ENCODE measurements around the gene CACNA1A. TPM values are rescaled to one million over a fixed set of nuclear protein-coding genes. Genes with fewer than 3 reads are reported as not detected.

CACNA1A gene
- total and polyA plus RNA-seq, 2 of the 13 experiments (the other 11 are each of a cell fraction or from before 2014, with no cell fraction given), result not detected

GRCh38 chr19:13164343-13165161 is 341.7 kb downstream of the CACNA1A start (continued):
- TF ChIP-seq ZNF33B (CRISPR knock-in tag; IDR thresholded peaks at IDR 0.05) (no peak), ZGPAT (CRISPR knock-in tag; IDR thresholded peaks at IDR 0.05) (peak; percentile 83), ZBTB7A (CRISPR knock-in tag; IDR thresholded peaks at IDR 0.05) (peak; percentile 99), SCMH1 (CRISPR knock-in tag; IDR thresholded peaks at IDR 0.05; ENCODE audit: borderline replicate concordance) (no peak), KDM5A (IDR thresholded peaks at IDR 0.05; ENCODE audit: borderline replicate concordance, low read length) (no peak), LBX2 (CRISPR knock-in tag; IDR thresholded peaks at IDR 0.05; ENCODE audit: borderline replicate concordance) (no peak), RARA (CRISPR knock-in tag; IDR thresholded peaks at IDR 0.05) (peak; percentile 69), ZNF597 (CRISPR knock-in tag; IDR thresholded peaks at IDR 0.05) (no peak), REPIN1 (CRISPR knock-in tag; IDR thresholded peaks at IDR 0.05; ENCODE audit: borderline replicate concordance, low read depth) (peak; percentile 17; the same call in 1 of the 2 replicates), RAD21 (CRISPR knock-in tag; IDR thresholded peaks at IDR 0.05) (no peak), ERF (CRISPR knock-in tag; IDR thresholded peaks at IDR 0.05) (peak; percentile 94), TCF7L2 (IDR thresholded peaks at IDR 0.05; ENCODE audit: low read depth, low read length) (no peak), GRHL1 (CRISPR knock-in tag; conservative IDR thresholded peaks at IDR 0.05) (no peak), NR2F2 (IDR thresholded peaks at IDR 0.05; ENCODE audit: borderline replicate concordance, low read depth) (0 out of 2 replicates have a peak, but pooled peaks have one; percentile 20), ZNF30 (CRISPR knock-in tag; IDR thresholded peaks at IDR 0.05) (no peak), HDAC2 (CRISPR knock-in tag; IDR thresholded peaks at IDR 0.05) (peak; percentile 93), ZFP91 (CRISPR knock-in tag; IDR thresholded peaks at IDR 0.05; ENCODE audit: borderline replicate concordance) (peak; percentile 94), ZNF143 (CRISPR knock-in tag; IDR thresholded peaks at IDR 0.05) (no peak), PLRG1 (conservative IDR thresholded peaks at IDR 0.05) (no peak), TIGD3 (CRISPR knock-in tag; IDR thresholded peaks at IDR 0.05; ENCODE audit: borderline replicate concordance) (no peak)

Measured in HepG2 (cell line).